Measurements from ENCODE around the gene RPEL1.
A peak's percentile ranks its signal among the peaks of the same experiment; 100 is the strongest.
"Not testable (repeated sequence)": the region's sequence is repeated elsewhere in the genome, so short reads cannot be mapped to it uniquely, and the experiment has no call there.

RPEL1 gene

GRCh38 chr10:103235775-103236174, 9.9 kb upstream of the RPEL1 start:
- no peak for DNase-seq

GRCh38 chr10:103238506-103239252, 7.0 kb upstream of the RPEL1 start:
- DNase-seq = no peak

DNA sequence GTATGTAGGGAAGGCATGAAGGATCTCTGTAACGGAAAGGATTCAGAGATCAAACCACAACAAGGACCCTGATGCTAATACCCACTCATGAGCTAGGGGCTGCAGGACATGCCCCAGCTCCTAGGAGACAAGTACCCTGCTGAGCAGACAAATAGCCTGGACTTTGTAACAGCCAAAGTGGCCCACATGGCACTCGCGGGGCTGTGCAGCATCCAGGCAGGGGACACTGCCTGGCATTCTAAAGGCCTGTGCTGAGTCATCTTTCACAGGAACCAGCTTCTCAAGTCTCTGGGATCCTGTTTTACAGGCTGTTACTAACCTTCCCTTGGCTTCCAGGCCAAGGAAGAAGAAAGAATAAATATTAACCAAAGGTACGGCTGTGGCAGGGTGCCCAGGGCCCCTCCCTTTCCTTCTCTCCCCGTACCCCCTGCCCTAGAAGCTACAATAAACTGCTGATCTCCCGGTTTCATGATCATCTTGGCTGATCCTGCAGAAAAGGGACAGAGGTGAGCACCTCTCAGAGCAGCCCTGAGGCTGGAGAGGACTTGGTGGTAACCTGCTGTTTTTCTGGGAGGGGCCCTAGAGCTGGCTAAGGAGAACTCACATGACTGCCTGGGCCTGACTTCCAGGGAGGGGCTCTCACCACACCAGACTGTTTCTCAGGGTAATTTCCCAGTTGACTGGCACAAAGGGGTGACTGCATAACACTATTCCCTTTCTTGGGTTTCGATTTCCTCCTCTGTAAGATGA, 4.2 kb upstream of the RPEL1 start:
- DNase-seq = no peak

- peak; percentile 58 for DNase-seq
Observed at GRCh38 chr10:103244666-103245271, 918 bp upstream of the RPEL1 start.

GRCh38 chr10:103246324-103246723, 637 bp downstream of the RPEL1 start:
- no peak for DNase-seq

GRCh38 chr10:103254113-103254512, 8.4 kb downstream of the RPEL1 start:
- DNase-seq = no peak

DNA sequence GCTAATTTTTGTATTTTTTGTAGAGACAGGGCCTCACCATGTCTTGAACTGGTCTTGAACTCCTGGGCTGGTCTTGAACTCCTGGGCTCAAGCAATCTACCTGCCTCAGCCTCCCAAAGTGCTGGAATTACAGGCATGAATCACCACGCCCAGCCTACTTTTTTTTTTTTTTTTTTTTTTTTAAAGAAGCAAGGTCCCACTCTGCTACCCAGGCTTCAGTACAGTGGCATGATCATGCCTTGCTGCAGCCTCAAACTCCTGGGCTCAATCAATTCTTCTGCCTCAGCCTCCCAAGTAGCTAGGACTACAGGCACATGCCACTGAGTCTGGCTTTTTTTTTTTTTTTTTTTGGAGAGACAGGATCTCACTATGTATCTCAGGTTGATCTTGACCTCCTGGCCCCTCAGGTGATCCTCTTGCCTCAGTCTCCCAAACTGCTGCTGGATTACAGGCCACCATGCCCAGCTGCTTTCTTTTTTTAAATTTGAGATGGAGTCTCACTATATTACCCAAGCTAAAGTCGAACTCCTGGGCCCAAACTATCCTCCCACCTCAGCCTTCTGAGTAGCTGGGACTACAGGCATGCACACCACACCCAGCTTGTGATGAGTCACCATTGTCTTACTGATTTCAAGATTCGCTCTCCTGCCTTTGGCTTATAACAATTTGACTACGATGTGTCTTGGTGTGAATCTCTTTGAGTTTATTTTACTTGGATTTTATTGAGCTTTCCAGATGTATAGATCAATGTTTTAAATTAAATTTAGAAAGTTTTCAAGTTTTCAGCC, 9.0 kb downstream of the RPEL1 start:
- peak; percentile 37 for DNase-seq

DNA sequence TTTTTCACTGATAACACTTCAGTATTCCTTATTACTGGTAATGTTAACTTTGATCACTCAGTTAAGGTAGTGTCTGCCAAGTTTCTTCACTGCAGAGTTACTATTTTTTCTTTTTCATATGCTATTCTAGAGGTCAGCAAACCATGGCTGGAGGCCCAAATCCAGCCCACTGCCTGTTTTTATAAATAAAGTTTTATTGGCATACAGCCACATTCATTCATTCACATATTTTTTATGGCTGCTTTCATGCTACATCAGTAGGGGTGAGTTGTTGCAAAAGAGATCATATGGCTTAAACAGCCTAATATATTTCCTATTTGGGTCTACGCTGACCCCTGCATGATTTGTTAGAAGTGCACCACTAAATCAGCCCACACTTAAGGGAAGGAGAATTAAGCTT, 10.9 kb downstream of the RPEL1 start:
- no peak for DNase-seq

- no peak for DNase-seq
Observed at GRCh38 chr10:103257812-103258211, 12.1 kb downstream of the RPEL1 start.

DNA sequence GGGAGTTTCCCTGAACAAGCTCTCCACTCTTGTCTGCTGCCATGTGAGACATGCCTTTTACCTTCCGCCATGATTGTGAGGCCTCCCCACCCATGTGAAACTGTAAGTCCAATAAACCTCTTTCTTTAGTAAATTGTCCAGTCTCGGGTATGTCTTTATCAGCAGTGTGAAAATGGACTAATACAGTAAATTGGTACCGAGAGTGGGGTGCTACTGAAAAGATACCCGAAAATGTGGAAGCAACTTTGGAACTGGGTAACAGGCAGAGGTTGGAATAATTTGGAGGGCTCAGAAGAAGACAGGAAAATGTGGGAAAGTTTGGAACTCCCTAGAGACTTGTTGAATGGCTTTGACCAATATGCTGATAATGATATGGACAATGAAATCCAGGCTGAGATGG, 13.2 kb downstream of the RPEL1 start:
- not testable (repeated sequence) for DNase-seq

DNA sequence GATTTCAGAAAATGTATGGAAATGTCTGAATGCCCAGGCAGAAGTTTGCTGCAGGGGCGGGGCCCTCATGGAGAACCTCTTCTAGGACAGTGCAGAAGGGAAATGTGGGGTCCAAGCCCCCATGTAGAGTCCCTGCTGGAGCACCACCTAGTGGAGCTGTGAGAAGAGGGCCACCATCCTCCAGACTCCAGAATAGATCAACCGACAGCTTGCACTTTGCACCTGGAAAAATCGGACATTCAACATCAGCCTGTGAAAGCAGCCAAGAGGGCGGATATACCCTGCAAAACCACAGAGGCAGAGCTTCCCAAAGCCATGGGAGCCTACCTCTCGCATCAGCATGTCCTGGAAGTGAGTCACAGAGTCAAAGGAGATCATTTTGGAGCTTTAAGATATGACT, 14.3 kb downstream of the RPEL1 start:
- DNase-seq = no peak

GRCh38 chr10:103262229-103262628, 16.5 kb downstream of the RPEL1 start:
- no peak for DNase-seq

DNA sequence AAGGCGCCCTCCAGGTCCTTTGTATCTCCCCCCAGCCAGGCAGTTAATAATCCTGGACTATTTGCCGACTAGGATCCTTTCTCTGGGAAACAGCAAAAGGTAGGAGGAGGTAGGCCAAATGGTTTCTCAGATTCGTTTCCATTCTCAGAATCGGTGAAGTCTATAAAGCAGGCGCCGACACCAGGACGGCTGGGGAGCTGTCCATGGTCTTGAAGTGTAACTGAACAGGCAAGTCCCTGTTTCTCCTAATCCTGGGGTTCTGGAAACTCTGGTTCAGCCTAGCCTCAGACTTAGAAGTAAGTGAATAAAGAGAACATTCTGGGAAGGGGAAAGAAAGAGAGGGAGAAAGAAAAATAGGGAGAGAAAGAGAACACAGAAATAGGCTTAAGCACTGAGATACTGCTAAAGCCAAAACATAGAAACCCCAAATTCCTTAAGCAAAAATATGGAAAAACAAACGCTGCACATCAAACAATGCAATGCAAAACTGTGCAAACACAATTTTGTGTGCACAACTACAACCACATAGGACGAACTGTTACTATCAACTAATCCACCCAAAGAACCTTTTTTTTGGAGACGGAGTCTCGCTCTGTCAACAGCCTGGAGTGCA, 20.1 kb downstream of the RPEL1 start:
- peak; percentile 30 for DNase-seq

DNA sequence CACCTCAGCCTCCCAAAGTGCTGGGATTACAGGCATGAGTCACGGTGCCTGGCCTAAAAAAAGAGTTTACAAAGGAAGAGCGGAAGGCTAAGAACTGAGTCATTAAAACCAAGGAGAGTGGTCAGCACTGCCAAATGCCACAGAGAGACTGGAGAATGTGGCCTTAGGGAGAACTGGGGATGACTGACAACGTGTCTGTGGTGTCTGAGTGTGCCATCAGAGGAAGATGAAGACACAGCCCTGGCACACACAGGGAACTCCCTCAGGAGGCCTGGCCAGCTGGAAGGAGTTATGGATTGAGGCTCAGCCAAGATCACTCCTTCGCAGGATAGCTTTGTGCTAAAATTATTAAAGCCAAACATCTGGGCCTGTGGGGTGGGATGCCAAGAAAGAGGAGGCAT, 27.4 kb downstream of the RPEL1 start:
- no peak for DNase-seq

DNA sequence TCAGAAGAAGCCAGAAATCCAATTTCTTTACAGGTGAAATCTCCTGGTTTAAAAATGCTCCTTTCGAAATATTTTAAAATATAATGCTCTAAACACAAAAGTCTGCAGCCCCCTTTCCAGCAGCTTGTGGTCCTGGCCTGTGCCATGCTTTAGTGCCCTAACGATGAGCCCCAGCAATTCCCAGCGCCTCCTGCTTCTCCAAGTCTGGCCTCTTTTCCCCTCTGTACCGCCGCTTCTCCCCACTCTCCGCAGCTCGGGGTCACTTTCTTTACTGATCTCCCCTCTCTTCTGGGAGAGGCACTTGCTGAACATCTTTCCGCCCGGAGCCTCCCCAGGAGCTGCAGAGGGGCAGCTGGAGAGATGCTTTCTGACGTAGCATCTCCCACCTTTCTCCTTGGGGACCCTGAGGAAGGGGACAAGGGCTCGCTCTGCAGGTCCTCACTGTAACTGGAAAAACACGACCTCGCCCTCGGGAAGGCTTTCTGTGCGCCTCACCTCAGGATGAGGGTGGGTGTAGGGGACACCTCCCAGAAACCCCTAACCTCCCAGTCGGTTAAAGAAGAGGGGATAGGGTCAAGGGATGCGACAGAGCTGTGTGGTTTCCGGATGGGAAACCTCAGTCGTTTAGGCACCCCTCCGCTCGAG, 30.7 kb downstream of the RPEL1 start:
- DNase-seq = no peak

DNA sequence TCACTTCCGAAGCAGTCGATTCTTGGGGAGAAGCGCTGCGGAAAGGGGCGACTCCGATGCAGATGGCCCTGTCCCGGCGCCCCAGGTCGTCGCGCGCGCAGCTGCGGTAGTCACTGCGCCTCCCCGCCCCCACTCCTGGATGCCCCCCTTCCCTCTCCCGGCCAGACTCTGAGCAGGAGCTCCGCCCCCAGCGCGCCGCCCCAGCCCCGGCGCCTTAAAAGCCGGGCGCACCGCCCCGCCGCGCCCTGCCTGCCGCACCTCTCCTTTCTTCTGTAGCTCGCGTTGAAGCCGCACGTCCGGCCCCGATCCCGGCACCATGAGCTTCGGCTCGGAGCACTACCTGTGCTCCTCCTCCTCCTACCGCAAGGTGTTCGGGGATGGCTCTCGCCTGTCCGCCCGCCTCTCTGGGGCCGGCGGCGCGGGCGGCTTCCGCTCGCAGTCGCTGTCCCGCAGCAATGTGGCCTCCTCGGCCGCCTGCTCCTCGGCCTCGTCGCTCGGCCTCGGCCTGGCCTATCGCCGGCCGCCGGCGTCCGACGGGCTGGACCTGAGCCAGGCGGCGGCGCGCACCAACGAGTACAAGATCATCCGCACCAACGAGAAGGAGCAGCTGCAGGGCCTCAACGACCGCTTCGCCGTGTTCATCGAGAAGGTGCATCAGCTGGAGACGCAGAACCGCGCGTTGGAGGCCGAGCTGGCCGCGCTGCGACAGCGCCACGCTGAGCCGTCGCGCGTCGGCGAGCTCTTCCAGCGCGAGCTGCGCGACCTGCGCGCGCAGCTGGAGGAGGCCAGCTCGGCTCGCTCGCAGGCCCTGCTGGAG, 31.4 kb downstream of the RPEL1 start, which contains the start of gene INA:
Gene INA, plus strand, starts transcription at position 243 of the 817 bp plus-strand sequence. Its CDS starts 74 bp downstream, at position 317.
- DNase-seq = peak; percentile 43

DNA sequence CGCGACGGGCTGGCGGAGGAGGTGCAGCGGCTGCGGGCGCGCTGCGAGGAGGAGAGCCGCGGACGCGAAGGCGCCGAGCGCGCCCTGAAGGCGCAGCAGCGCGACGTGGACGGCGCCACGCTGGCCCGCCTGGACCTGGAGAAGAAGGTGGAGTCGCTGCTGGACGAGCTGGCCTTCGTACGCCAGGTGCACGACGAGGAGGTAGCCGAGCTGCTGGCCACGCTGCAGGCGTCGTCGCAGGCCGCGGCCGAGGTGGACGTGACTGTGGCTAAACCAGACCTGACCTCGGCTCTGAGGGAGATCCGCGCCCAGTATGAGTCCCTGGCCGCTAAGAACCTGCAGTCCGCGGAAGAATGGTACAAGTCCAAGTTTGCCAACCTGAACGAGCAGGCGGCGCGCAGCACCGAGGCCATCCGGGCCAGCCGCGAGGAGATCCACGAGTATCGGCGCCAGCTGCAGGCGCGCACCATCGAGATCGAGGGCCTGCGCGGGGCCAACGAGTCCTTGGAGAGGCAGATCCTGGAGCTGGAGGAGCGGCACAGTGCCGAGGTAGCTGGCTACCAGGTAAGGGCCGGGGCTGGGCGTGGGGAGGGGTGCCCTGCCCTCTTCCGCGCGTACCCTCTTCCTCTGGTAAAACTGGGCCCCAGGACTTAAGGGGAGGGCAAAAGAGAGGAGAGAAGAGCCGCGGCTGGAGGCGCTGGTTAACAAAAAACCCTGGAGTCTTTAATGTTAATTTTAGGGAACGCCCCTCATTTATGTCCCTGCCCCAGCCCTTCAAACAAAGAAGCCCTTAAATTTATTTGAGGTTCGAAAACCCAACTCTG, 32.2 kb downstream of the RPEL1 start:
- no peak for DNase-seq

- DNase-seq = no peak
Observed at GRCh38 chr10:103278537-103278823, 32.8 kb downstream of the RPEL1 start.

DNA sequence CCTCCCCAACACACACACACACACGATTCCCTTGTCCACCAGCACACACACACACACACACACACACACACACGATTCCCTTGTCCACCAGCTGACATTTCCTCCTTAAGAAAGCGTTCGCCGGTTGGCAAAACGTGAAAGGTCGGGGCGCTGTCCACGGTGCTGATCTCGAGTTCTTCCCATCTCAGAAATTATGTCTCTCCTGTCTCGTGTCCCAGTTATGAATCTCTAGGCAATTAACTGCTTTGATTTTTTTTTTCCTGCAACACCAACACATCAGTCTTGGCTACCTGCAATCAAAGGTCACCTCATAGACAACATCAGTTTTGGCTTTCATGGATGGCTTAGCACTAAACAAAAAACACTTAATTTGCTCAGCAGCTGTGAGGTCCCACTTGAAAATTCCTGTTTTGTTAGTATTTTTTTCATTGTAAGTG, 33.2 kb downstream of the RPEL1 start:
- peak; percentile 27 for DNase-seq

DNA sequence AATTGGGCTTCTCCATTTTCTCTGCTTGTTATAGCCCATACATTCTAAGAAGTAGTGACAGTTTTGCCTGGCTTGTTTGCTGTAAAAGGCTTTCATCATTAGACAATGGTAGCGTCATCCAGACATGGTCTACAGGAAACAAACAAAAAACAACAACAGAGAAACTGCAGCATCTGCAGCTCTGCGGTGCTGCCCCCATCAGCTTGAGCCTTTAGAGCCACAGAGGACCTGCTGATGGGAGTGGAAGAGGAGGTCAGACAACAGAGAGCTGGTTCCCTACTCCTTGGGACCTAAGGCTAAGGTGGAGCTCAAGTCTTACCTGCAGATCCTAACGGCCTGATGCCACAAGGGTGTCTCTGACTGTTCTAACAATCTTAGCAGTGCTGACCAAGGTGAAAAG, 34.3 kb downstream of the RPEL1 start:
- no peak for DNase-seq

Measured in stimulated activated CD4-positive, alpha-beta T cell treated with anti-CD3 and anti-CD28 coated beads, Interleukin-1b, Interleukin-23, amount 100 ng/mL, for 48 hours (primary cell).